Measurements from ENCODE around the gene ALS2CL.
A peak's percentile ranks its signal among the peaks of the same experiment; 100 is the strongest.

Gene ALS2CL

GRCh38 chr3:46701181-46701939, 7.9 kb upstream of the ALS2CL start, which contains the start of gene TMIE:
Gene TMIE, plus strand, starts transcription at chr3:46701392. Its CDS starts 96 bp downstream, at chr3:46701488.
- DNase-seq, result no peak

DNA sequence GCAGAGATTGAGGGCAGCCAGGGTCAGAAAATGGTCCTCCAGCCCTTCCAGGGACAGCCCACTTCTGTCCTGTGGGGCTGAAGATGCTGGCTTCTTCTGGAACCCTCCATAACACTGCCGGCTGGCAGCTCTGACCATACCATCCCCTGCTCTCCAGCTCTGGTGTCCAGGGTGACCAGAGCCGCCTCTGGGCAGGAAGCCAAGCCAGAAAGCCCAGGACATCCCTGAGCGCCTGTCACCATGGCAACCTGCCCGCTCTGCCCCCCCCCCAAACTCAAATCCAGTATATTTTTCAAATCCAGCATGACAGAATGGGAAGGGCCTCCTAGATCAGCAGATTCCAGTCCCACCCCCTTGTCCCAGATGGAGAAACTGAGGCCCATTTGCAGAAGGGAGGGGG, 7.3 kb upstream of the ALS2CL start:
- DNase-seq, result no peak

- DNase-seq, result no peak
These were observed 6.4 kb upstream of the ALS2CL start for GRCh38 chr3:46699676-46700523.

GRCh38 chr3:46695962-46696894, 2.7 kb upstream of the ALS2CL start:
- DNase-seq, result no peak

- DNase-seq, result peak; percentile 53
These were observed 1.9 kb upstream of the ALS2CL start for GRCh38 chr3:46695177-46695961.

DNA sequence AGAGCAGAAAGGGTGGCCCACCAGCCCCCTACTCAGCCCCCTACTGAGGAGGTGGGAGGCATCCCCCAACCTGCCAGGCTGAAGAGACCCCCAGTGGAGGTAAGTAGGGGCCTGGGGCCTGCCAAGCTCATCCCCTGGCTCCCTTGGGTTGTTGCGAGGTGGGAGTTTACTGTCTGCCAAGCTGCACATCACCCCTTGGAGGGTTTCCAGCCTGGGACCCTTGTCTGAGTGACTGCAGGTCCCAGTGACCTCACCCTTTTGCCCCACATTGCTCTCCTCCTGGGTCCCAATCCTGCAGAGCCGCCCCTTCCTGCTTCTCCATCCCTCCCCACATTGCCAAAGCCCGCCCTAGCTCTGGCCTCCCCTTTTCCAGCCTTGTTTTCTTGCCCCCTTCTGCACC, 1.0 kb upstream of the ALS2CL start:
- DNase-seq, result no peak

GRCh38 chr3:46693892-46694226, 380 bp upstream of the ALS2CL start:
- DNase-seq, result no peak

- no peak for DNase-seq
These were observed 901 bp downstream of the ALS2CL start for GRCh38 chr3:46692566-46692990.

DNA sequence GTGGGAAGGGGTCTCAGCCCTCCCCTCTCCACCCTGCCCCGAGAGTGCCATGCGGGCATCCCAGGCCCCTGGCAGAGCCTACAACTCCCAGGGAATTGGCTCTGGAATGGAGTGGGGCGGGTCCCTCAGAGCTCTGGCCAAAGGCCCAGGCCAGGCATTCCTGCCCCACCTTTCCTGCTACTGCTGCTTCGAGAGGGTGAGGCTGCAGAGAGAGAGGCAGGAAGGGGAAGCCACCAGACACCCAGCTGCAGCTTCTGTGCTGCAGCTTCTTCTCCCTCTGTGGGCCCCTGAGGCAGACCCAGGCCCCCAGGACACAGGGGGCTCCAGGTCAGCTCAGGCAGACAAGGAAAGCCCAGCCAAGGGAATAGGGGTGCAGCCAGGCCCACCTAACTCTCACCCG, 2.7 kb downstream of the ALS2CL start:
- DNase-seq, result no peak

- DNase-seq, result no peak
These were observed 8.0 kb downstream of the ALS2CL start for GRCh38 chr3:46685446-46685845.

- no peak for DNase-seq
These were observed 8.6 kb downstream of the ALS2CL start for GRCh38 chr3:46684891-46685290.

DNA sequence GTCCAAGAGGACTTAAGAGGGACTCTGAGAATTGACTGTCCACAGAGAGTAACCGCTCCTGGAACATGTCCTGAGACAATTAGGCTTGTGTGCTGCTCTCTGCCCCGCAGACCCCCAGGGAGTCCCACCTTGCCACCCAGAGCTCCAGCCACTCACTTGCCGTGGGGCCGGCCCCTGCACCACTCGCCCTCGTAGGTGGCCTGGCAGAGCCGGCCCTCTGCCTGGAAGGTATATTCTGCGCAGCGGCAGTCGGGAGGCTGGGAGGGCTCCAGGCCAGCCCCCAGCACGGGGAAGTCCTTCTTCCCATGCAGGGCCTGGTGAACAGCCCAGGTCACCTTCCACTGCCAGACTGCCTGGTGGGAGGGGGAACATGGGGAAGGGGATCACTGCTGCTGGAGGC, 10.5 kb downstream of the ALS2CL start:
- DNase-seq, result no peak

GRCh38 chr3:46681856-46682540, 11.5 kb downstream of the ALS2CL start:
- no peak for DNase-seq

GRCh38 chr3:46681387-46681786, 12.1 kb downstream of the ALS2CL start:
- DNase-seq, result no peak

GRCh38 chr3:46680298-46680826, 13.1 kb downstream of the ALS2CL start:
- DNase-seq, result no peak

DNA sequence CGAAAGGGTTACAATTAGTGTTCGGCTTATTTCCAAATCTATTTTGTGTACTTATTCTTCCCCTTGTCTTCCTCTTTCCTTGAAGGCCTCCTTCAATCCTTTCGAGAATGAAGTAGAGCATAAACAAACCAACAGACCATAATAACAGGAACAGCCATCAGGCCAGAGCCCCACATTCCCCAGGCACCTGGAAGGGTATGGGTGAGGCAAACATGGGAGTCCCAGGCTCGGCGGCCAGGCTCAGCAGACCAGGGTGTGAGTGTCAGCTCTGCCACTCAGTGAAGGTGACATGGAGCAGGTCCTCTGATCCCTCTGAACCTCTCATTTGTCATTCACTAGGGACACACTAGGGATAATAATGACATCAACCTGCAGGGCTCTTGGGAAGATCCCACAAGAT, 13.8 kb downstream of the ALS2CL start:
- no peak for DNase-seq

DNA sequence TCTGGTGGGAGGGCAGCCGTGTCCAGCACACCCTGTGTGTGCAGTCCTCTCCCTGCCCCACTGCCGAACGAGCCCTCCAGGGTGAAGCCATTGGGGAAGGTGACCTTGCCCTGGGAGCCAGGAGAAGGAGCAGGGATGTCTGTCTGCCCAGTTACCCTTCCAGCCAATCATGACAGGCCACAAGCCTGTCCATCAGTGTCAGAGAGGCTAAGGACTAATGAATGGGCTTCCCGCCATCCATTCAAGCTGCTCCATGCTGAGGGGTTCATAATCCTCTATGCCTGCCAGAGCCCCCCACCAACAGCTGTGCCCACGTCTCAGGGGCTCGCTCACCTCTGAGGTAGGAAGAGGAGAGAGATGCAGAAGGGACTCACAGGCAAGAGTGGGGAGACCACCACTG, 15.2 kb downstream of the ALS2CL start:
- no peak for DNase-seq

- no peak for DNase-seq
These were observed 16.1 kb downstream of the ALS2CL start for GRCh38 chr3:46677411-46677726.

DNA sequence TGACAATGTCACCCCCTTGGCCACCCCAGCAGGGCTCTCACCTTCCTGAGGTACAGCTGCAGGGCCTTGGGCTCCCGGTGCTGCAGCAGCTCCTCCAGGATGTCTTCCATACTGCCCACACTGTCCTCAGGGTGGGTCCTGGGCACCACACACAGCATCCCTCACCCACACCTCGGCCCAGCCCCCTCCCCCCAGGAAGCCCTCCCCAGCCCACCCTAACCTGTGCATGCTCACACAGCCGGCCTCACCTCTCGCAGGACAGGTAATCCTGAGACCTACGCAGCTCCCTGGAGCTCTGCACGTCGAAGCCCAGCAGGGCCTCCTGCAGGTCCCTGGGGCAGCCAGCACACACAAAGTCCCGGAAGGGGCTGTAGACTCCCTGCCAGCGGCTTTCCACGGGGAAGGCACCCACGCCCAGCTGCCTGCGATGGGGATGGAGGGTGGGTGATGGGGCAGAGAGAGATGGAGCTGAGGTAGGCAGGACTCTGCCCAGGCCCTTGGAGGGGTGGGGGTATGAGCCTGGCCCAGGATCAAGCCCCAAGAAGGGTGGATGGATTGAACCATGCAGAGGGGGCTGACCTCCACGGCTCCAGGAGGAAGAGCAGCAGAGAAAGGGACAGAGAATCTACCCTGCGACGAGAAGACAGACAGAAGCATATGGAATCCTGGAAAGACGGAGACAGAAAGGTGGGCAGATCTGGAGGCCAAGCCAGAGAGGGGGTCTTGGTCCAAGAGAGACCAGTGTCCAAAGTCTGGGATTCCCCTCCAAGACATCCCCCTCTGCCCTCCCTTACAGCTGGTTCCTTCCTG, 16.7 kb downstream of the ALS2CL start:
- no peak for DNase-seq

GRCh38 chr3:46675843-46676567, 17.5 kb downstream of the ALS2CL start:
- DNase-seq, result no peak

Data from CD4-positive, alpha-beta T cell treated with Interleukin-10 for 1 hour (primary cell).